ENCODE results near the gene TTC38. TPM values are rescaled to one million over a fixed set of nuclear protein-coding genes. Genes with fewer than 3 reads are reported as not detected.
A peak's percentile ranks its signal among the peaks of the same experiment; 100 is the strongest.

The TTC38 gene
- total RNA-seq, 1 donor from 2014 or later, result 30.9 TPM

DNA sequence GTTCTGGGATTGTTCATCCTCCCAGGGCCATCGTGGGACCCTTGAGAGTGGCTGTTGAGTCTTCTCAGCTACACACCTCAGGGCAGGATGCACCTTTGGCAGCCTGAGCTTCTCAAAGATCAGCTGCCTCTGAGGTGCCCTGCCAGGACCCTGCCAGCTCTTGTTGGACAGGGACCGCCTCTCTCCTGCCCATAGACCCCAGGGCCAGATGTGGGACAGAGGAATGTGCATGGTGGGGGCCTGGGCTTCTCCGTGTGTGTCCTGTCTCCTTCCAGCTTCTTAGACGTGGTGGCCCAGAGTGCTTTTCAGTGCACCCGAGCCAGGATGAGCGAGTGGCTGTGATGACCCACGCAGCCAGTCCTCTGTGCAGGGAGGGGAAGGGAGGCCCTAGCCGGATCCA, 61.8 kb downstream of the TTC38 start:
- no peak for DNase-seq (ENCODE audit: low spot score)

DNA sequence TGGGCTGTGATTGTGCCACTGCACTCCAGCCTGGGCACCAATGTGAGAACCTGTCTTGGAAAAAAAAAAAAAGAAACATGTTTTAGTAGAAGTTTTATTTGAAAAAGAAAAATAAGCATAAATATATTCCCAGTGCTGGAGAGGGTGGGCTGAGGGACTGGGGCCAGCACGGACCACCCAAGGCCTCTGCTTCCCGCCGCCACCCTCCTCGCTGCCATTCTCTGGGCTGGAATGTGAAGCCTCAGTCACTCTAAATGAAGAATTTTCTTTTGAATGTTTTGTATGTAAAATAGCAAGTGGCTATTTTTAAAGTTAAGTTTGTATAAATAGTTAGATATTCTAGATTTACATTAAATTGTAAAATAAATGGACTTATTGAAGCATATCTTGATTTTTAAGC, 62.6 kb downstream of the TTC38 start:
- DNase-seq (ENCODE audit: low spot score), result no peak

DNA sequence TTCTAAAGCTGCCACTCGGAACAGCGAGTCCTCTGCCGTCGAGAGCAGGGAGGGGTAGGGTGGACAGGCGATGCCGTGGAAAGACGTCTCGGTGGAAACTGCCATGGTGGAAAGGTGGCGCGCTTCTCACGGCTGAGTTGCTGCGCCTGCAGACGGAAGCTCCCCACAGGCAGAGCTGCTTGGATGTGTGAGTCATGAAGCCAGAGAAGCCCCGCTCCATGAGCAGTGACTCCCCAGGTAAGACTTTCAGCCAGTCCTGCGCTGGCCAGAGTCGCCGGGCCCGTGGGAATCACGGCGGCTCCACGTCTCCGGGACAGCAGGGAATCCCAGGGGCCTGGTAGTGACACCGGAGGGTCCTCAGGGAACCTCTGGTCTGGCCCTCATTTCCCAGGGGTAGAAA, 63.7 kb downstream of the TTC38 start:
- no peak for DNase-seq (ENCODE audit: low spot score)

DNA sequence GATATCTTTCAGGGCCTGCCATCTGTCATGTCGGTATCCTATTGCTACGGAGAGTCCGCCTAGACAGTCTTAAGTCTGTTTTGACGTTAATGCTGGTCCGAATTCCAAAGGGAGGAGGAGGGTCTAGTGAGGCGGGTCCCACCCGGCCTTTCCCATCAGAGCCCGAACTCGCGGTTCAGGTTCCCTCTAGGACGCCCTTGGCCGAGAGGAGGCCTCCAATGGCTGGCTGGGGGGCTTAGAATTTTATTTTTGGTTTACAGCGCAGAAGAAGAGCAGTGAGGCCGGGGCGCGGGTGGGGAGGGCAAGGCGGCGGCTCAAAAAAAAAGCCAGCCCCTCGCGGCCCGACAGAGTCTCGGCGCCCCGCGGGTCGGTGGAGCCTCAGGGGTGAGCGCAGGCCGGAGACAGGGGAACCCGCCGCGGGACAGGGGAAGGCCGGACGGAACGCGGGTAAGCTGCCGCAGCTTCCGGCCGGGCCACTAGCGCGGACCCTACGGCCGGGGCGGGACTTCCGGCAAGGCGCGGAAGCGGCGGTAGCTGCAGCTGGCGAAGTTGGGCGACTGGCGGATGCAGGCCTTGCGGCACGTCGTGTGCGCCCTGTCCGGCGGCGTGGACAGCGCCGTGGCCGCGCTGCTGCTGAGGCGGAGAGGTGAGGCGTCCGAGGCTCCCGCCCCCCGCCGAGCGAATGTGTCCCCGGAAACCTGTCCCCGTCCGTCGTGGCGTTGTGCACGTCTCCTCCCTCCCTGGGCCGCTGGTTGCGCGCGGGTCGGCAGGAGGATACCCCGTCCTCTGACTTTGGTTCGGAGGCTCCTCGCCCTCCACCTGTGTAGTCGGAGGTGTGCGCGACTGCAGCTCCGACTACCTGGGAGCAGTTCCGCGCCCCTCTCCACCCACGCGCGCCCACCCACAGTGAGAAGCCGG, 67.7 kb downstream of the TTC38 start, which contains the start of gene TRMU:
TRMU (plus strand) TSS at position 514 of the 918 bp plus-strand sequence; CDS start at position 565, 51 bp downstream.
- DNase-seq (ENCODE audit: low spot score), result peak; percentile 86

DNA sequence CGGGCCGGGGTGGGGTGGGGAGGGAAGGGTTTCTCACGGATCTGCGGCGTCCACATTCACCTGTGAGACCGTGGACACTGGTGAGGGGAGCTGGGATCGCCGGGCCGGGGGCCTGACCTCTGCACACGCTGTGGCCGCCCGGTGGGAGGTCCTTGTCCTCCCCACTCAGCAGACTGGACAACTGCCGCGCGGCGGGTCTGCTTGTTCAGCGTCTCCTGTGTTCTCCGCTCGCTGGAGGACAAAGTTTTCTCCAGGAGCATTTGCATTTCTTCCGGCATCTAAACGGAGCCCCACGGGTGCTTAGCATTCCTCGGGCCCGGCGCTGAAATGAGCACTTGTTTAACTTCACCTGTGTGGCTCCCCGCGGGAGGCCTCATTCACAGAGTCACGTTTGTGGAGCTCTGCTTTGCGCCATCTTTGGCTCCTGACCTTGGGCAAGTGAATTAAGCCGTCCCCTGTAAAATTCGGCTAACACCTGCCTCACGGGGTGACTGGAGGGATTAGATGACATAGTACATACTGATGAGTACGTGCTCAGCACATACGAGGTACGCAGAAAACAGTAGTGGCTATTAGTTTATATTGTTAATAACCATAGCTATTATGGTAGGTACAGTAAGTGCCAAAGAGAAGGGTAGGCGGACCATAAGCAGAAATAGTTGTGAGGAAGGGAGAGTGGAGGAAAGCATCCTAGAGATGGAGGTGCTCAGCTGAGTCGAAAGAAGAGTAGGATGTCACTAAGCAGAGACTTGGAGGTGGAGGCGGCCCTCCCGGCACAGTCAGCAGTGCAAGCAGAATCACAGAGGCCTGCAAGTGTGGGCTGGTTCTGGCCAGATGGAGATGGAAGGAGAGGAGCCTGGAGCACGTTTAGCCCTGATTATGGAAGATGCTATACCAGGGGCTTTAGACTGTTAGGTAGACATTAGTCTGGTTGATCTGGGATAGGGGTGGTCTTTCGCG, 68.6 kb downstream of the TTC38 start:
- DNase-seq (ENCODE audit: low spot score), result no peak

DNA sequence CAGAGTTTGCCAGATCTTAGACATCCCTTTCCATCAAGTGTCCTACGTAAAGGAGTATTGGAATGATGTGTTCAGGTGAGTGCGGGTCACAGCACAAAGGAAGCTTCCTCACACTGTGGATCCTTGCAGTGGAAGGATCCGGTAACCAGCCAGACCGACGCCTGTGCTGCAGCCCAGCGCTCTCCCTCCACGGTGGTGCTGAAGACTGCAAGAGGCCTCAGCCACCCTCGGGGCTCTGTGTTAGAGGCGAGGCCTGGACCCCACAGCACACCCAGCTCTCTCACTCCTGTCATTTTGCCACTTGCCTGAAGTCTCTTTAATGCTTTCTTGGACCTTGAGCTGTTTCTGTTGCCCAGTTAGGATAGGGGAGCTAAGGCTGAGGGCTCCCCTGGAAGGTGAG, 70.1 kb downstream of the TTC38 start:
- no peak for DNase-seq (ENCODE audit: low spot score)

DNA sequence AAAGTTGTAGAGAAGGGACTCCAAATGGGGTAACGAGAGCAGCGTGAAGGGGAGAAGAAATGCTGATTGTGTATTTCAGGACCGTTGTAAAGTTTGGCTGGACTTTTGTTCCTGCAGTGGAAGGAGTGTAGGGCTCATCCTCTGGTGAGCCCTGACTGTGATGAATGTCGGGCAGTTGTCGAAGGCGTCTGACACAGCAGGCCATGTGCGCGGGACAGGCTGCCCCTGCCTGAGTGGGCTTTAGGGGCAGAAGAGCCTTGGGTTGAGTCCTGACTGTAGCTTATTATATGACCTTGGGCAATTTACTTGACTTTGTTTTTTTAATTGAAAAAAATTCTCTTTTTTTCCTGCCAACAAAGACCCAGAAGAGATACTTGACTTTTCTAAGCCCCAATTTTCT, 70.8 kb downstream of the TTC38 start:
- DNase-seq (ENCODE audit: low spot score), result no peak

DNA sequence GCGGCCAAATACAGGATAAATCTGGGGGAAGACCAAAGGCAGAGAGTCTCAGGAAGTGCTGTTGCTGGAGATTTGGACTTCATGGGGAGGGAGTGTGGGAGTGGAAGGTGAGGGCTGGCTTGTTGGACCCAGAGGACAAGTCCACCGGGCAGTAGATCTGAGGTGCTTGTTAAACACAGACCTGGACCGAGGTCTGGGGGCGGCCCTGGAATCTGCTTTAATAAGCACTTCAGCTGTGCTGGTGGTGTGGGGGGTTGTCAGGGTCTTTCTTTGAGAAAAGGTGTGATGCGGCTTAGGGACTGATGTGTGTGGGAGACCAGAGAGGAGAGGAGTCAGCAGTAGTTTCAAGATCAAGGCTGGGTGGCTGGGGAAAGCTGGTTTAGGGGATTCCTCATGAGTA, 72.1 kb downstream of the TTC38 start:
- no peak for DNase-seq (ENCODE audit: low spot score)

DNA sequence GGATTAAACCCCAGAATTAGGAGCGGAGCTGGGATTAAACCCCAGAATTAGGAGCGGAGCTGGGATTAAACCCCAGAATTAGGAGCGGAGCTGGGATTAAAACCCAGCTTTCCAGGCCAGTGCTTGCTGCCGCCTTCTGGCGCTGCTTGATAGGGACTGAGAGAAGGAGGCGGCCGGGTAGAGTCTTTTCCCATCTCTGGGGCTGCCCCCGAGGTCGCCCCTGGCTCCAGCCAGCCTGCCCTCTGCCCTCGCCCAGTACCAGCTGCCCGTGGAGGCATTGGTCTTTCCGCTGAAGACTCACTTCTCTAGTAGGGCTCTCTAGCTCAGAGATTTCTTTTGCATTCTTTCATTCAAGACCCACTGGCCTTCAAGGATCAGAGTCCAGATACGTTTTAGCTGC, 72.9 kb downstream of the TTC38 start:
- no peak for DNase-seq (ENCODE audit: low spot score)

Other genes starting within 250 kb of the TTC38 start
- 29.1 TPM for gene PPARA, start 117.5 kb upstream of the TTC38 start, total RNA-seq
- gene CDPF1, start 17.7 kb upstream of the TTC38 start, total RNA-seq, result 9.8 TPM
- gene PKDREJ, start 4.7 kb upstream of the TTC38 start, total RNA-seq, result 0.13 TPM
- gene GTSE1, start 28.9 kb downstream of the TTC38 start, total RNA-seq, result 1.6 TPM
- 61.4 TPM for gene TRMU, start 67.7 kb downstream of the TTC38 start, total RNA-seq

Data from ureter (tissue), 1 donor.